ENCODE results near the gene EIF5B.

- TF ChIP-seq, protein P1, sequence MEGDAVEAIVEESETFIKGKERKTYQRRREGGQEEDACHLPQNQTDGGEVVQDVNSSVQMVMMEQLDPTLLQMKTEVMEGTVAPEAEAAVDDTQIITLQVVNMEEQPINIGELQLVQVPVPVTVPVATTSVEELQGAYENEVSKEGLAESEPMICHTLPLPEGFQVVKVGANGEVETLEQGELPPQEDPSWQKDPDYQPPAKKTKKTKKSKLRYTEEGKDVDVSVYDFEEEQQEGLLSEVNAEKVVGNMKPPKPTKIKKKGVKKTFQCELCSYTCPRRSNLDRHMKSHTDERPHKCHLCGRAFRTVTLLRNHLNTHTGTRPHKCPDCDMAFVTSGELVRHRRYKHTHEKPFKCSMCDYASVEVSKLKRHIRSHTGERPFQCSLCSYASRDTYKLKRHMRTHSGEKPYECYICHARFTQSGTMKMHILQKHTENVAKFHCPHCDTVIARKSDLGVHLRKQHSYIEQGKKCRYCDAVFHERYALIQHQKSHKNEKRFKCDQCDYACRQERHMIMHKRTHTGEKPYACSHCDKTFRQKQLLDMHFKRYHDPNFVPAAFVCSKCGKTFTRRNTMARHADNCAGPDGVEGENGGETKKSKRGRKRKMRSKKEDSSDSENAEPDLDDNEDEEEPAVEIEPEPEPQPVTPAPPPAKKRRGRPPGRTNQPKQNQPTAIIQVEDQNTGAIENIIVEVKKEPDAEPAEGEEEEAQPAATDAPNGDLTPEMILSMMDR (IDR thresholded peaks at IDR 0.05), result no peak
- TF ChIP-seq POLR2A (IDR thresholded peaks at IDR 0.05), result no peak
Measured at GRCh38 chr2:99399795-99400194, 62.6 kb downstream of the EIF5B start.

Measured in esophagus squamous epithelium (tissue), 4 donors.